Large intestine (tissue), 3 donors: ENCODE results near the gene RAB6B. TPM values are rescaled to one million over a fixed set of nuclear protein-coding genes. Genes with fewer than 3 reads are reported as not detected.

Source experiments
- DNase-seq, 2 donors: peaks; one replicate each; pipeline versions ENCODE4 v3.0.0 to v3.0.0-alpha.2; 2013
- H3K27ac ChIP-seq: one replicate; pipeline ENCODE4 v1.5.1; 2013; ENCODE audit warnings: low read length
- H3K27me3 ChIP-seq: 2 replicates; pipeline ENCODE4 v1.6.1; 2013; ENCODE audit warnings: low read length; ENCODE audit not compliant: control insufficient read depth, insufficient read depth
- H3K36me3 ChIP-seq: 2 replicates; pipeline ENCODE4 v1.6.1; 2013; ENCODE audit warnings: low read length; ENCODE audit not compliant: control insufficient read depth, insufficient read depth
- H3K4me1 ChIP-seq: one replicate; pipeline ENCODE4 v1.6.1; 2013; ENCODE audit warnings: low read length; ENCODE audit not compliant: control insufficient read depth, insufficient read depth
- H3K4me3 ChIP-seq: one replicate; pipeline ENCODE4 v1.5.1; 2013; ENCODE audit warnings: low read length
- H3K9me3 ChIP-seq: one replicate; pipeline ENCODE4 v1.6.1; 2013; ENCODE audit warnings: mild to moderate bottlenecking, low read depth, low read length, moderate library complexity; ENCODE audit not compliant: control insufficient read depth
- WGBS: methylation state at CpG from one replicate; pipeline ENCODE4 v1.1.5; 2013; ENCODE audit warnings: low lambda C conversion rate; ENCODE audit not compliant: insufficient coverage; 5-methylcytosine and 5-hydroxymethylcytosine counted together
- polyA plus RNA-seq: library from polyadenylated mRNA; unstranded; fragments of 120-200 nt; gene quantifications from one replicate; pipeline ENCODE4 v1.2.1, GENCODE V29; 2013

RAB6B gene
- polyA plus RNA-seq, 1 donor, result 8.8 TPM

GRCh38 chr3:133827684-133828083 is 68.0 kb downstream of the RAB6B start:
- Histone ChIP-seq H3K4me1 (no peaks in the 10 kb centered on the region), H3K27ac (no peak overlapping the region), H3K27me3 (no peaks in the 10 kb centered on the region), H3K36me3 (peaks cover 20% of the 10 kb centered on the region), H3K4me3 (no peak overlapping the region), H3K9me3 (no peaks in the 10 kb centered on the region)
- no peak for DNase-seq
- no CpG with 5 or more reads among the region's 4 CpGs for WGBS

GRCh38 chr3:133827136-133827535 is 68.5 kb downstream of the RAB6B start:
- Histone ChIP-seq H3K36me3 (peaks cover 25% of the 10 kb centered on the region), H3K27me3 (no peaks in the 10 kb centered on the region), H3K9me3 (no peaks in the 10 kb centered on the region), H3K27ac (no peak overlapping the region), H3K4me1 (no peaks in the 10 kb centered on the region), H3K4me3 (no peak overlapping the region)
- DNase-seq, result no peak
- WGBS, result no CpG with 5 or more reads among the region's 1 CpG

- Histone ChIP-seq H3K4me3 (no peak overlapping the region), H3K27ac (no peak overlapping the region), H3K4me1 (no peaks in the 10 kb centered on the region), H3K36me3 (peaks cover 35% of the 10 kb centered on the region), H3K27me3 (no peaks in the 10 kb centered on the region), H3K9me3 (no peaks in the 10 kb centered on the region)
- WGBS, result no CpG with 5 or more reads among the region's 12 CpGs
- no peak for DNase-seq
These were observed 69.5 kb downstream of the RAB6B start for GRCh38 chr3:133825969-133826727.

GRCh38 chr3:133824961-133825485 is 70.7 kb downstream of the RAB6B start:
- no peak overlapping the region for H3K4me3 ChIP-seq

GRCh38 chr3:133821767-133822638 is 73.7 kb downstream of the RAB6B start:
- DNase-seq, result peak in 1 of 2 donors; percentile 12
- Histone ChIP-seq H3K27me3 (no peaks in the 10 kb centered on the region), H3K4me3 (no peak overlapping the region), H3K4me1 (no peaks in the 10 kb centered on the region), H3K27ac (no peak overlapping the region), H3K9me3 (no peaks in the 10 kb centered on the region), H3K36me3 (peaks cover 65% of the 10 kb centered on the region)
- WGBS, result no CpG with 5 or more reads among the region's 8 CpGs

More at GRCh38 chr3:133824961-133825485, 70.7 kb downstream of the RAB6B start:
- no peak overlapping the region for H3K27ac ChIP-seq
- no peak for DNase-seq
- WGBS, result no CpG with 5 or more reads among the region's 8 CpGs
- H3K27me3 ChIP-seq, result no peaks in the 10 kb centered on the region
- no peaks in the 10 kb centered on the region for H3K9me3 ChIP-seq
- H3K4me1 ChIP-seq, result no peaks in the 10 kb centered on the region
- peaks cover 46% of the 10 kb centered on the region for H3K36me3 ChIP-seq

- Histone ChIP-seq H3K4me3 (no peak overlapping the region), H3K27me3 (no peaks in the 10 kb centered on the region), H3K27ac (no peak overlapping the region), H3K4me1 (no peaks in the 10 kb centered on the region), H3K36me3 (peaks cover 70% of the 10 kb centered on the region), H3K9me3 (no peaks in the 10 kb centered on the region)
- DNase-seq, result peak in 1 of 2 donors; percentile 6
- no CpG with 5 or more reads among the region's 3 CpGs for WGBS
These were observed 74.6 kb downstream of the RAB6B start for GRCh38 chr3:133820889-133821675.

GRCh38 chr3:133820129-133820528 is 75.6 kb downstream of the RAB6B start:
- Histone ChIP-seq H3K4me3 (no peak overlapping the region), H3K36me3 (peaks cover 77% of the 10 kb centered on the region), H3K4me1 (no peaks in the 10 kb centered on the region), H3K9me3 (no peaks in the 10 kb centered on the region), H3K27ac (no peak overlapping the region), H3K27me3 (no peaks in the 10 kb centered on the region)
- no peak for DNase-seq
- no CpG with 5 or more reads among the region's 4 CpGs for WGBS

- 71% methylated on average over 1 of the region's 2 CpGs for WGBS
- Histone ChIP-seq H3K27ac (no peak overlapping the region), H3K36me3 (peaks cover 50% of the 10 kb centered on the region), H3K9me3 (no peaks in the 10 kb centered on the region), H3K4me3 (no peak overlapping the region), H3K4me1 (no peaks in the 10 kb centered on the region), H3K27me3 (no peaks in the 10 kb centered on the region)
- no peak for DNase-seq
These were observed 80.3 kb downstream of the RAB6B start for GRCh38 chr3:133815386-133815785.

- H3K36me3 ChIP-seq, result peaks cover 43% of the 10 kb centered on the region
- H3K9me3 ChIP-seq, result no peaks in the 10 kb centered on the region
- H3K4me3 ChIP-seq, result no peak overlapping the region
- H3K27ac ChIP-seq, result no peak overlapping the region
- no peak for DNase-seq
- WGBS, result no CpG with 5 or more reads among the region's 1 CpG
- H3K27me3 ChIP-seq, result no peaks in the 10 kb centered on the region
- no peaks in the 10 kb centered on the region for H3K4me1 ChIP-seq
These were observed 82.8 kb downstream of the RAB6B start for GRCh38 chr3:133812872-133813271.
